ENCODE data around the gene NSUN7.

DNA sequence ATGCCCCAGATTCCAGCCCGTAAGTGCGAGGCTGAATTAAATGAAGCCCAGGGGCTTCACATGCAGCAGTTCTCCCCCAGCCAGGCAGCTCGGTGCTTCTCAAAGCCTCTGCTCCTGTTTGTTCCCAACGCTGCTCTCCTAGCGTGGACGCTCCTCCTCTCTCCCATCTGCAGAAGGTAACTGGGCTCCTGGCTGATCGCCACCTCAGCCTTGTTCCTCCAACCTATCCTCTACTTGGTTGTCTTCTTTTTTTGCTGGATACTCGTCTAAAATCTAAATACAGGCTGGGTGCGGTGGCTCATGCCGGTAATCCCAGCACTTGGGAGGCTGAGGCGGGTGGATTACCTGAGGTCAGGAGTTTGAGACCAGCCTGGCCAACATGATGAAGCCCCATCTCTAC lies 70.3 kb downstream of the NSUN7 start:
- TF ChIP-seq, protein P1, sequence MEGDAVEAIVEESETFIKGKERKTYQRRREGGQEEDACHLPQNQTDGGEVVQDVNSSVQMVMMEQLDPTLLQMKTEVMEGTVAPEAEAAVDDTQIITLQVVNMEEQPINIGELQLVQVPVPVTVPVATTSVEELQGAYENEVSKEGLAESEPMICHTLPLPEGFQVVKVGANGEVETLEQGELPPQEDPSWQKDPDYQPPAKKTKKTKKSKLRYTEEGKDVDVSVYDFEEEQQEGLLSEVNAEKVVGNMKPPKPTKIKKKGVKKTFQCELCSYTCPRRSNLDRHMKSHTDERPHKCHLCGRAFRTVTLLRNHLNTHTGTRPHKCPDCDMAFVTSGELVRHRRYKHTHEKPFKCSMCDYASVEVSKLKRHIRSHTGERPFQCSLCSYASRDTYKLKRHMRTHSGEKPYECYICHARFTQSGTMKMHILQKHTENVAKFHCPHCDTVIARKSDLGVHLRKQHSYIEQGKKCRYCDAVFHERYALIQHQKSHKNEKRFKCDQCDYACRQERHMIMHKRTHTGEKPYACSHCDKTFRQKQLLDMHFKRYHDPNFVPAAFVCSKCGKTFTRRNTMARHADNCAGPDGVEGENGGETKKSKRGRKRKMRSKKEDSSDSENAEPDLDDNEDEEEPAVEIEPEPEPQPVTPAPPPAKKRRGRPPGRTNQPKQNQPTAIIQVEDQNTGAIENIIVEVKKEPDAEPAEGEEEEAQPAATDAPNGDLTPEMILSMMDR (conservative IDR thresholded peaks at IDR 0.05 in 1 of 2, IDR thresholded peaks at IDR 0.05 in 1 of 2; ENCODE audit: low read depth in 1 of 2, low read length in 2 of 2) = no peak
- no peak for TF ChIP-seq EZH2 (IDR thresholded peaks at IDR 0.05; ENCODE audit: low read length, missing control alignments)

All from fibroblast of lung (primary cell).